CD4-positive, alpha-beta T cell treated with Interleukin-21 for 1 hour (primary cell): ENCODE results near the gene ZNF777.
"Not testable (repeated sequence)": the region's sequence is repeated elsewhere in the genome, so short reads cannot be mapped to it uniquely, and the experiment has no call there.

ENCODE experiments used
- DNase-seq: peaks from one replicate; pipeline ENCODE4 v3.0.0-alpha.2; 2020

The ZNF777 gene

DNA sequence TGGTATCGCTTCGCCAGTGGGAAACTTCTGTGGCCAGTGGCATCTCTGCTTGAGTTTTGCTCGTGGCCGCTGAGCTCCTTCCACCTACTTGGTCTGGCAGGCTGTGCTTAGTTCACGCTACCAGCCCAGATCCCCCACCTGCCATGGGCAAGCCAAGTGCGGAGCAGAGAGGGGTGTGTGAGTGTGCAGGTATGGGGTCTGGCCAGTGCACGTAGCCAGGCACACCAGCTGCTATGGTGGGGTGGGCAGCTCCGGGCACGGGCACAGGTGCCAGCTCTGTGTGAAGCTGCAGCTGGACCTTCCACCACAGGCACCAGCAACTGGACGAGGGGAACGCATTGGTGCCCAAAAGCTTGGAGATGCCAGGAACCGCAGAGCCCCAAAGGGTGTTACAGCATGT, 56.5 kb downstream of the ZNF777 start:
- no peak for DNase-seq

- DNase-seq, result no peak
Measured at GRCh38 chr7:149398195-149398820, 62.6 kb downstream of the ZNF777 start.

GRCh38 chr7:149397470-149398043, 63.3 kb downstream of the ZNF777 start:
- DNase-seq, result no peak

GRCh38 chr7:149388550-149389335, 72.1 kb downstream of the ZNF777 start:
- DNase-seq, result not testable (repeated sequence)

GRCh38 chr7:149386514-149386913, 74.3 kb downstream of the ZNF777 start:
- not testable (repeated sequence) for DNase-seq

GRCh38 chr7:149385195-149385950, 75.5 kb downstream of the ZNF777 start:
- no peak for DNase-seq
